GM21528 (cell line): ENCODE measurements around the gene OXSM.

Experiments used
- ATAC-seq: cut with Tn5 transposase; IDR thresholded peaks from one replicate; pipeline ENCODE4 v1.9.1; 2021; ENCODE audit warnings: mild to moderate bottlenecking, moderate library complexity; ENCODE audit not compliant: unreplicated experiment, low FRiP score

The OXSM gene

GRCh38 chr3:25801786-25802185 lies 11.9 kb downstream of the OXSM start:
- no peak for ATAC-seq

GRCh38 chr3:25803833-25804232 lies 13.9 kb downstream of the OXSM start:
- no peak for ATAC-seq

- ATAC-seq = no peak
Measured at GRCh38 chr3:25804676-25805075, 14.8 kb downstream of the OXSM start.

- no peak for ATAC-seq
Measured at GRCh38 chr3:25812644-25813043, 22.8 kb downstream of the OXSM start.

- peak; percentile 53 for ATAC-seq
Measured at GRCh38 chr3:25817107-25817506, 27.2 kb downstream of the OXSM start.

- ATAC-seq = no peak
Measured at GRCh38 chr3:25817638-25818037, 27.7 kb downstream of the OXSM start.

- peak; percentile 47 for ATAC-seq
Measured at GRCh38 chr3:25818335-25818734, 28.4 kb downstream of the OXSM start.

- ATAC-seq = no peak
Measured at GRCh38 chr3:25820366-25820765, 30.5 kb downstream of the OXSM start.

- ATAC-seq = no peak
Measured at GRCh38 chr3:25820816-25821486, 31.1 kb downstream of the OXSM start.

GRCh38 chr3:25821746-25822573 lies 32.1 kb downstream of the OXSM start:
- ATAC-seq = no peak

GRCh38 chr3:25823314-25823713 lies 33.4 kb downstream of the OXSM start:
- no peak for ATAC-seq

- no peak for ATAC-seq
Measured at GRCh38 chr3:25826510-25826909, 36.6 kb downstream of the OXSM start.

GRCh38 chr3:25830373-25831280 lies 40.7 kb downstream of the OXSM start:
- no peak for ATAC-seq

- no peak for ATAC-seq
Measured at GRCh38 chr3:25831578-25831977, 41.7 kb downstream of the OXSM start.

GRCh38 chr3:25834346-25834745 lies 44.5 kb downstream of the OXSM start:
- peak; percentile 88 for ATAC-seq

GRCh38 chr3:25836579-25836978 lies 46.7 kb downstream of the OXSM start:
- ATAC-seq = no peak

GRCh38 chr3:25837038-25837437 lies 47.1 kb downstream of the OXSM start:
- ATAC-seq = no peak

- no peak for ATAC-seq
Measured at GRCh38 chr3:25840099-25840498, 50.2 kb downstream of the OXSM start.

GRCh38 chr3:25843332-25843731 lies 53.4 kb downstream of the OXSM start:
- no peak for ATAC-seq
